SK-N-SH treated with all-trans-retinoic acid at 6 μM for 48 hours (cell line): ENCODE results near the gene CCAR1.

Source experiments
- ATAC-seq: fragments of 200-7000 bp; cut with Tn5 transposase; 3 replicates; pipeline ENCODE4 v1.9.1; 2020; ENCODE audit warnings: mild to moderate bottlenecking, moderate library complexity
- ARNTL ChIP-seq: fragments of 450-650 bp; formaldehyde crosslinking; IDR thresholded peaks from 2 replicates; pipeline ENCODE4 v1.5.0; 2020; ENCODE audit warnings: low read depth, mild to moderate bottlenecking, moderate library complexity, borderline replicate concordance
- BACH2 ChIP-seq: fragments of 250-450 bp; sonication (Bioruptor Pico); IDR thresholded peaks from 2 replicates; pipeline ENCODE4 v1.9.0; 2021; ENCODE audit warnings: mild to moderate bottlenecking, borderline replicate concordance
- CSRNP3 ChIP-seq: fragments of 250-450 bp; sonication (Bioruptor Pico); IDR thresholded peaks from 2 replicates; pipeline ENCODE4 v1.5.1; 2021; ENCODE audit warnings: mild to moderate bottlenecking, moderate library complexity
- ESRRG ChIP-seq: fragments of 250-450 bp; sonication (Bioruptor Pico); IDR thresholded peaks from 2 replicates; pipeline ENCODE4 v1.6.1; 2021; ENCODE audit warnings: mild to moderate bottlenecking
- GLIS3 ChIP-seq: fragments of 250-450 bp; sonication (Bioruptor Pico); IDR thresholded peaks from 2 replicates; pipeline ENCODE4 v1.5.0; 2020; ENCODE audit warnings: mild to moderate bottlenecking, moderate library complexity
- ISL1 ChIP-seq: fragments of 250-450 bp; sonication (Bioruptor Pico); IDR thresholded peaks from 2 replicates; pipeline ENCODE4 v2.1.2; 2022; ENCODE audit warnings: mild to moderate bottlenecking, moderate library complexity
- OSR1 ChIP-seq: fragments of 250-450 bp; sonication (Bioruptor Pico); IDR thresholded peaks from 2 replicates; pipeline ENCODE4 v1.8.0; 2022; ENCODE audit warnings: moderate library complexity, mild to moderate bottlenecking, inconsistent platforms
- PATZ1 ChIP-seq: fragments of 250-450 bp; sonication (Bioruptor Pico); IDR thresholded peaks from 2 replicates; pipeline ENCODE4 v1.8.0; 2020; ENCODE audit warnings: mild to moderate bottlenecking, moderate library complexity, borderline replicate concordance
- POU6F1 ChIP-seq: fragments of 250-450 bp; sonication (Bioruptor Pico); IDR thresholded peaks from 2 replicates; pipeline ENCODE4 v1.8.0; 2021; ENCODE audit warnings: low read depth, mild to moderate bottlenecking, moderate library complexity, borderline replicate concordance
- PPARA ChIP-seq: fragments of 250-450 bp; sonication (Bioruptor Pico); IDR thresholded peaks from 2 replicates; pipeline ENCODE4 v1.5.0; 2020; ENCODE audit warnings: mild to moderate bottlenecking, borderline replicate concordance
- RARB ChIP-seq: fragments of 250-450 bp; sonication (Bioruptor Pico); IDR thresholded peaks from 2 replicates; pipeline ENCODE4 v1.8.0; 2021; ENCODE audit warnings: mild to moderate bottlenecking, moderate library complexity
- SNAI2 ChIP-seq: fragments of 250-450 bp; sonication (Bioruptor Pico); IDR thresholded peaks from 2 replicates; pipeline ENCODE4 v1.5.0; 2020; ENCODE audit warnings: mild to moderate bottlenecking, moderate library complexity
- TCF4 ChIP-seq: fragments of 250-450 bp; sonication (Bioruptor Pico); IDR thresholded peaks from 2 replicates; pipeline ENCODE4 v1.8.0; 2021; ENCODE audit warnings: mild to moderate bottlenecking, moderate library complexity, borderline replicate concordance
- TOX ChIP-seq: fragments of 250-450 bp; sonication (Bioruptor Pico); IDR thresholded peaks from 2 replicates; pipeline ENCODE4 v1.8.0; 2021; ENCODE audit warnings: mild to moderate bottlenecking, moderate library complexity, borderline replicate concordance
- TSHZ2 ChIP-seq: fragments of 250-450 bp; sonication (Bioruptor Pico); IDR thresholded peaks from 2 replicates; pipeline ENCODE4 v1.5.0; 2020; ENCODE audit warnings: mild to moderate bottlenecking, moderate library complexity
- ZC3H10 ChIP-seq: fragments of 250-450 bp; sonication (Bioruptor Pico); IDR thresholded peaks from 2 replicates; pipeline ENCODE4 v1.5.1; 2021; ENCODE audit warnings: mild to moderate bottlenecking, moderate library complexity
- ZFP3 ChIP-seq: fragments of 250-450 bp; sonication (Bioruptor Pico); IDR thresholded peaks from 2 replicates; pipeline ENCODE4 v1.5.0; 2020; ENCODE audit warnings: mild to moderate bottlenecking, moderate library complexity
- ZFP30 ChIP-seq: fragments of 450-650 bp; formaldehyde crosslinking; IDR thresholded peaks from 2 replicates; pipeline ENCODE4 v1.5.0; 2022; ENCODE audit warnings: mild to moderate bottlenecking, moderate library complexity
- ZNF565 ChIP-seq: fragments of 450-650 bp; formaldehyde crosslinking; conservative IDR thresholded peaks from 2 replicates; pipeline ENCODE4 v1.5.0; 2020; ENCODE audit warnings: low read depth, mild to moderate bottlenecking, moderate library complexity
- ZNF70 ChIP-seq: fragments of 450-650 bp; formaldehyde crosslinking; IDR thresholded peaks from 2 replicates; pipeline ENCODE4 v1.5.0; 2020; ENCODE audit warnings: mild to moderate bottlenecking, moderate library complexity
- ZNF8 ChIP-seq: fragments of 450-650 bp; formaldehyde crosslinking; IDR thresholded peaks from 2 replicates; pipeline ENCODE4 v1.5.0; 2020; ENCODE audit warnings: mild to moderate bottlenecking, moderate library complexity

CCAR1 gene

GRCh38 chr10:68720793-68721672 lies at the start of gene CCAR1:
CCAR1 (plus strand) TSS chr10:68721239; CDS start chr10:68722505, 1,266 bp downstream.
- TF ChIP-seq ISL1 (CRISPR knock-in tag) (no peak), ZNF8 (no peak), ZC3H10 (CRISPR knock-in tag) (no peak), ZNF70 (CRISPR knock-in tag) (0 out of 2 replicates have a peak, but pooled peaks have one; percentile 25), PATZ1 (CRISPR knock-in tag) (no peak), ZFP3 (CRISPR knock-in tag) (no peak), GLIS3 (CRISPR knock-in tag) (no peak), ESRRG (0 out of 2 replicates have a peak, but pooled peaks have one; percentile 32), ZNF565 (CRISPR knock-in tag) (no peak)
- TF ChIP-seq, all 23 proteins: peak for 2
- peak; percentile 100 for ATAC-seq

- ATAC-seq = no peak
- TF ChIP-seq POU6F1 (CRISPR knock-in tag) = no peak
- TF ChIP-seq CSRNP3 = no peak
- no peak for TF ChIP-seq PPARA
These were observed 36.6 kb upstream of the CCAR1 start for GRCh38 chr10:68684413-68684812.

- ATAC-seq = no peak
- TF ChIP-seq TOX = no peak
- TF ChIP-seq BACH2 (CRISPR knock-in tag) = no peak
- no peak for TF ChIP-seq CSRNP3
- TF ChIP-seq GLIS3 (CRISPR knock-in tag) = no peak
- no peak for TF ChIP-seq SNAI2 (CRISPR knock-in tag)
- no peak for TF ChIP-seq POU6F1 (CRISPR knock-in tag)
- no peak for TF ChIP-seq ZNF565 (CRISPR knock-in tag)
- TF ChIP-seq ZFP3 (CRISPR knock-in tag) = no peak
- no peak for TF ChIP-seq PATZ1 (CRISPR knock-in tag)
- no peak for TF ChIP-seq ZFP30
- TF ChIP-seq ZC3H10 (CRISPR knock-in tag) = no peak
- no peak for TF ChIP-seq OSR1 (CRISPR knock-in tag)
- TF ChIP-seq TSHZ2 (CRISPR knock-in tag) = no peak
- no peak for TF ChIP-seq ZNF70 (CRISPR knock-in tag)
- no peak for TF ChIP-seq RARB (CRISPR knock-in tag)
- TF ChIP-seq TCF4 = no peak
- no peak for TF ChIP-seq ISL1 (CRISPR knock-in tag)
- TF ChIP-seq ARNTL (CRISPR knock-in tag) = no peak
- no peak for TF ChIP-seq PPARA
- TF ChIP-seq ESRRG = no peak
- TF ChIP-seq, all 23 proteins: peak for 0
These were observed 25.0 kb upstream of the CCAR1 start for GRCh38 chr10:68696018-68696417.
